Stimulated activated CD8-positive, alpha-beta memory T cell treated with anti-CD3 and anti-CD28 coated beads, Interleukin-4, amount 100 ng/mL, for 48 hours (primary cell): ENCODE results near the gene OR13D1.
"Not testable (repeated sequence)": the region's sequence is repeated elsewhere in the genome, so short reads cannot be mapped to it uniquely, and the experiment has no call there.

Source experiments
- DNase-seq: peaks from one replicate; pipeline ENCODE4 v3.0.0-alpha.2; 2020

OR13D1 gene, protein sequence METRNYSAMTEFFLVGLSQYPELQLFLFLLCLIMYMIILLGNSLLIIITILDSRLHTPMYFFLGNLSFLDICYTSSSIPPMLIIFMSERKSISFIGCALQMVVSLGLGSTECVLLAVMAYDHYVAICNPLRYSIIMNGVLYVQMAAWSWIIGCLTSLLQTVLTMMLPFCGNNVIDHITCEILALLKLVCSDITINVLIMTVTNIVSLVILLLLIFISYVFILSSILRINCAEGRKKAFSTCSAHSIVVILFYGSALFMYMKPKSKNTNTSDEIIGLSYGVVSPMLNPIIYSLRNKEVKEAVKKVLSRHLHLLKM

GRCh38 chr9:104694218-104694617 is at the start of gene OR13D1:
OR13D1 (plus strand) TSS chr9:104694518; CDS start chr9:104694518, 0 bp downstream.
- no peak for DNase-seq

GRCh38 chr9:104658496-104659195 is 35.7 kb upstream of the OR13D1 start:
- DNase-seq = no peak

- DNase-seq = no peak
Measured at GRCh38 chr9:104675611-104676010, 18.7 kb upstream of the OR13D1 start.

DNA sequence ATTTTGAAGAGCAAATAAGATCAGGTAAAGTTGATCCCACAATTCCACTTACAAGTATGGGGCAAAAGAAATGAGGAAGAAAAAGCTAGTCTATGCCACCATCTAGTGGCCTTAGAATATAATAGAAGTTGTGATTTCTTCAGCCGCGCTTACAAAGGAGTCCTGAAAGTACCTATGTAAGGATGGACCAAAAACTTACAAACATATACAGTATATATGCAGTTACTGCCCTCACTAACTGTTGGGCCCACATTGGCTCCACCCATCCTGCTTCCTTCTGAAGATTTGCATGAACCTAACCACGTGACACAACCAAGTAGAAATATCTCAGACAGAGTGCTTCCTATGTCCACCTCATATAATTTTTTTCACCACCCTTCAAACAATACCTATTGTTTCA is 11.7 kb upstream of the OR13D1 start:
- DNase-seq = no peak

GRCh38 chr9:104686081-104686480 is 8.2 kb upstream of the OR13D1 start:
- DNase-seq = no peak

DNA sequence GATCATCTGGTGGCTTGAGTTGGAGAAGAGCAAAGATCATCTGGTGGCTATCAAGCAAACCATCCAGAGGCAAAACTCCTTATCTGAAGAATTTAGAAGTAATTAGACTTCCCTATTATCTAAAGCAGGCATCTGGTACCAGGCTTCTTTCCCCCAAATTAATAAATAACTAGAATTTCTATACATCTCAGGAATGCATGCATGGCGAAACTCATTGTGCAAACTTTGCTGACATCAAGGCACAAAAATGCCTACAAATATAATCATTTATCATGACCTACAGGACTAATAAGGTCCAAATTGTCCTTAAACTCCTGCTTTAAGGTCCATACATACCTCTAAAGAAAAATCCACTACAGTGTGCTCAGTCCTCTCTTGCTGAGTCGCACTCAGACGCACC is 6.0 kb downstream of the OR13D1 start:
- DNase-seq = no peak

DNA sequence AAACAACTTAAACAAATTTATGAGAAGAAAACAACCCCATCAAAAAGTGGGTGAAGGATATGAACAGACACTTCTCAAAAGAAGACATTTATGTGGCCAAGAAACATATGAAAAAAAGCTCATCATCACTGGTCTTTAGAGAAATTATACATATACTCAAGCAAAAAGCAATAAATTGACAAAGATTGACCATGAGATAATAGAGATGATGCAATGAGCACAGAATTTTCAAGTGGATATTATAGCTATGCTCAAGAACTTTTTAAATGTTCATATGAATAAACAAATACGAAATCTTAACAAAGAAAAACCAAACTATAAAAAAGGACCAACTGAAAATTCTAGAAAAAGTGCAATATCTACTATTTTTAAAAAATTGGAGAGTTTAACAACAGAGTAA is 14.4 kb downstream of the OR13D1 start:
- DNase-seq = not testable (repeated sequence)

GRCh38 chr9:104711604-104712003 is 17.3 kb downstream of the OR13D1 start:
- no peak for DNase-seq

- DNase-seq = no peak
Measured at GRCh38 chr9:104725014-104725413, 30.7 kb downstream of the OR13D1 start.

GRCh38 chr9:104738452-104738851 is 44.1 kb downstream of the OR13D1 start:
- DNase-seq = no peak

GRCh38 chr9:104740621-104741020 is 46.3 kb downstream of the OR13D1 start:
- DNase-seq = no peak

GRCh38 chr9:104743376-104743985 is 49.2 kb downstream of the OR13D1 start:
- no peak for DNase-seq
